ENCODE measurements around the gene CEP20. TPM values are rescaled to one million over a fixed set of nuclear protein-coding genes. Genes with fewer than 3 reads are reported as not detected.
"Not testable (repeated sequence)": the region's sequence is repeated elsewhere in the genome, so short reads cannot be mapped to it uniquely, and the experiment has no call there.

The CEP20 gene, protein sequence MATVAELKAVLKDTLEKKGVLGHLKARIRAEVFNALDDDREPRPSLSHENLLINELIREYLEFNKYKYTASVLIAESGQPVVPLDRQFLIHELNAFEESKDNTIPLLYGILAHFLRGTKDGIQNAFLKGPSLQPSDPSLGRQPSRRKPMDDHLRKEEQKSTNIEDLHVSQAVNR
- total RNA-seq, result 10 to 100 TPM; 30.6 to 43.6 TPM

DNA sequence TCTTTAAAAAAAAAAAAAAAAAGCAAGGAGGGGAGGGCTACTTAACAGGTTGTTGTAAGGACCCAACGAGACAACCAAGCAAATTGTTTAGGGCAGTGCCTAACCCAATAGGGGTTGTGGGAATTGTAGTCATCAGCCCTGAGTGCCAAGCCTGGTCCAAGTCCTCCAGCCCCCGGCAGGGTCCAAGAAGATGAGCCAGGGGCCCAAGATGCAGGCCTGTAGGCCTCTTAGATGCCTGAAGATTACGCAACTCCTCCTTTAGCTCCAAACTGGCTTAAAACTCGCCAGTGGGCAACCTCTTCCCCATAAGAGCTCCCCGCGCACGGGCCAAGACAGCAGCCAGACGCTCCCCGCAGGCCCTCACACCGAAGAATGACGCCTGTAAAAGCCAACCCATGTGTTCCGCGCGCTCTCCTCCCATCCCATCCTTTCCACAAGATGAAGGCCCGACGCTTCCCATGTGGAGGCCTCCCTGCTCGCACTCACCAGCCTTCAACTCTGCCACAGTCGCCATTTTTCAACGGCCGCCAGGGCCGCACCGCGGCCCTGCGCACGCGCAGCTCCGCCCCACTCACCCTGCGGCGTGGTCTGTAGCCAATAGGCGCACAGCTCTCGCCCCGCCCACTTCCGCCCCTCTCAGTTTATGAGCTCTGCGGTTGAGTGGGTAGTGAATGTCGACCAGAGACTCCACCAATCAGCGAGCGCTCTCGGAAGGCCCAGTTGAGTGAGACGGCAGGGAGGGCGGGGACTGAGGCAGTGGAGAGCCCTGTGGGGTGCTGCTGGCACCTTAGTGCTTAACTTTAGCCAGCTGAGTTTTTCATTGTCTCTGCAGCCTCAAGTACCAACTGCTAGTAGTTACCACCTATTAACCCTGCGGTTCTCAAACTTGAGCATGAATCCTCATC lies at the start of gene CEP20:
CEP20 (minus strand) TSS at position 532 of the 905 bp plus-strand sequence; CDS start at position 514, 18 bp downstream.
- ATAC-seq (peak; percentile 99), DNase-seq (peak; percentile 100)
- peaks cover 21% of the 10 kb centered on the region for H3K36me3 Mint-ChIP-seq
- H3K27me3 Mint-ChIP-seq, result no peaks in the 10 kb centered on the region
- CTCF ChIA-PET, result interaction anchor here (0.8 to 1.8 kb wide), 12 partner anchors 8 to 245 kb away, joined by 3 to 7 read pairs (median 4); no protein-coding TSS in a partner anchor
- H3K4me3 Mint-ChIP-seq, result peak within 1 kb of the TSS; percentile 93
- H3K9me3 Mint-ChIP-seq (ENCODE audit: low read depth), result no peaks in the 10 kb centered on the region
- H3K27ac Mint-ChIP-seq, result peak within 1 kb of the TSS; percentile 98
- H3K4me1 Mint-ChIP-seq, result peaks cover 33% of the 10 kb centered on the region

DNA sequence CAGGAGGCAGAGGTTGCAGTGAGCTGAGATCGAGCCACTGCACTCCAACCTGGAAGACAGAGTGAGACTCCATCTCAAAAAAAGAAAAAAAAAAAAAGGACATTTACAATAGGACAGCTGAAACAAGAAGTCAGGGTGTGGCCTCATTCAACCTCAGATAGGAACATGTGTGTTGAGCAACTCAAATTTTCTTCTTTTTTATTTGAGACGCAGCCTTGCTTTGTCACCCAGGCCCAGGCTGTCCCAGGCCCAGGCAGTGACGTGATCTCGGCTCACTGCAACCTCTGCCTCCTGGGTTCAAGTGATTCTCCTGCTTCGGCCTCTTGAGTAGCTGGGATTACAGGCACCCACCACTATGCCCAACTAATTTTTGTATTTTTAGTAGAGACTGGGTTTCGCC lies 48.4 kb upstream of the CEP20 start:
- H3K27ac Mint-ChIP-seq; H3K9me3 Mint-ChIP-seq (ENCODE audit: low read depth); CTCF ChIA-PET; H3K36me3 Mint-ChIP-seq; DNase-seq; H3K27me3 Mint-ChIP-seq; ATAC-seq; H3K4me3 Mint-ChIP-seq: not testable (repeated sequence)
- peaks cover 12% of the 10 kb centered on the region for H3K4me1 Mint-ChIP-seq

DNA sequence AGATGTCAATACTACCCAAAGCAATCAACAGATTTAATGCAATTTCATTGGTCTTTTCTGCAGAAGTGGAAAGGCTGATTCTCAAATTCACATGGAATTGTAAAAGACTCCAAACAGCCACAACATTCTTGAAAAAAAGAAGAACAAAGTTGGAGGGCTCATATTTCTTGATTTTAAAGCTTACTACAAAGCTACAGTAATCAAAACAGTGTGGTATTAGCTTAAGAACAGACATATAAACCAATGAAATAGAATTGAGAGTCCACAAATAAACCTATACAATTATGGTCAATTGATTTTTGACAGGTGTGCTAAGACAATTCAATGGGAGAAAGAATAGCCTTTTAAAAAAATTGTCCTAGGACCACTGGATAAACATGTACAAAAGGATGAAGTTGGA lies 46.6 kb upstream of the CEP20 start:
- Mint-ChIP-seq H3K4me1 (peaks cover 6% of the 10 kb centered on the region), H3K9me3 (ENCODE audit: low read depth) (no peaks in the 10 kb centered on the region), H3K36me3 (no peaks in the 10 kb centered on the region), H3K27ac (no peak overlapping the region), H3K27me3 (peaks cover 8% of the 10 kb centered on the region), H3K4me3 (no peak overlapping the region)
- ATAC-seq (no peak), DNase-seq (no peak)
- CTCF ChIA-PET, result no interaction called here

DNA sequence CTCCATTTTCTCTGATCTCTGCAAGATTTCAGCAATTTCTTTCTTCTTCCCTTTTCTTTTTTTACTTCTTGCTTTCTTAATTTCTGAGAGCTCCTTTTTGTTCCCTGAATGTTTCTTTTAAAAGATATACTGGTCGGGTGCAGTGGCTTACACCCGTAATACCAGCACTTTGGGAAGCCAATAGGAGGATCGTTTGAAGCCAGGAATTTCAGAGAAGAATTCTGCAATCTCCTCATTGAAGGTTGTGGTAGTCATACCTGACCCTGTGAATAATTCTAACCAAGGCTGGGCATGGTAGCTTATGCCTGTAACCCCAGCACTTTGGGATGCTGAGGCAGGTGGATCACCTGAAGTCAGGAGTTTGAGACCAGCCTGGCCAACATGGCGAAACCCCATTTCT lies 45.4 kb upstream of the CEP20 start:
- H3K27me3 Mint-ChIP-seq, result peaks cover 8% of the 10 kb centered on the region
- DNase-seq, result no peak
- CTCF ChIA-PET, result interaction anchor here (1.0 kb wide), 1 partner anchor 11 kb away, joined by 3 read pairs; no protein-coding TSS in a partner anchor
- no peak overlapping the region for H3K27ac Mint-ChIP-seq
- no peak for ATAC-seq
- no peaks in the 10 kb centered on the region for H3K9me3 Mint-ChIP-seq (ENCODE audit: low read depth)
- H3K4me1 Mint-ChIP-seq, result no peaks in the 10 kb centered on the region
- H3K36me3 Mint-ChIP-seq, result no peaks in the 10 kb centered on the region
- H3K4me3 Mint-ChIP-seq, result no peak overlapping the region

DNA sequence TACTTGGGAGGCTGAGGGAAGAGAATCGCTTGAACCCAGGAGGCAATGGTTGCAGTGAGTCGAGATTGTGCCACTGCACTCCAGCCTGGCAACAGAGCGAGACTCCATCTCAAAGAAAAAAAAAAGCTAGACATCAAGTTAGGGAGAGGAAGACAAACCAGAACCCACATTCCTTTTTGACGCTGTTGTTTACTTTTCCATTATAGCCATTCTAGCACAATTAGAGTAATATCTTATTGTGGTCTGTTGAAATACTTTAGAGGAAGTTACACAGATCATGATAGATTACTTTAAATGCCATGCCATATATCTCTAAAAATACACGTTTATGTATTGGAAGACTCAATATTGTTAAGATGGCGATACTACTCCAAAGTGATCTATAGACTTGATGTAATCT lies 44.5 kb upstream of the CEP20 start:
- no peaks in the 10 kb centered on the region for H3K9me3 Mint-ChIP-seq (ENCODE audit: low read depth)
- no peak for ATAC-seq
- H3K4me3 Mint-ChIP-seq, result no peak overlapping the region
- no peaks in the 10 kb centered on the region for H3K4me1 Mint-ChIP-seq
- peaks cover 8% of the 10 kb centered on the region for H3K27me3 Mint-ChIP-seq
- CTCF ChIA-PET, result no interaction called here
- no peaks in the 10 kb centered on the region for H3K36me3 Mint-ChIP-seq
- DNase-seq, result no peak
- no peak overlapping the region for H3K27ac Mint-ChIP-seq

DNA sequence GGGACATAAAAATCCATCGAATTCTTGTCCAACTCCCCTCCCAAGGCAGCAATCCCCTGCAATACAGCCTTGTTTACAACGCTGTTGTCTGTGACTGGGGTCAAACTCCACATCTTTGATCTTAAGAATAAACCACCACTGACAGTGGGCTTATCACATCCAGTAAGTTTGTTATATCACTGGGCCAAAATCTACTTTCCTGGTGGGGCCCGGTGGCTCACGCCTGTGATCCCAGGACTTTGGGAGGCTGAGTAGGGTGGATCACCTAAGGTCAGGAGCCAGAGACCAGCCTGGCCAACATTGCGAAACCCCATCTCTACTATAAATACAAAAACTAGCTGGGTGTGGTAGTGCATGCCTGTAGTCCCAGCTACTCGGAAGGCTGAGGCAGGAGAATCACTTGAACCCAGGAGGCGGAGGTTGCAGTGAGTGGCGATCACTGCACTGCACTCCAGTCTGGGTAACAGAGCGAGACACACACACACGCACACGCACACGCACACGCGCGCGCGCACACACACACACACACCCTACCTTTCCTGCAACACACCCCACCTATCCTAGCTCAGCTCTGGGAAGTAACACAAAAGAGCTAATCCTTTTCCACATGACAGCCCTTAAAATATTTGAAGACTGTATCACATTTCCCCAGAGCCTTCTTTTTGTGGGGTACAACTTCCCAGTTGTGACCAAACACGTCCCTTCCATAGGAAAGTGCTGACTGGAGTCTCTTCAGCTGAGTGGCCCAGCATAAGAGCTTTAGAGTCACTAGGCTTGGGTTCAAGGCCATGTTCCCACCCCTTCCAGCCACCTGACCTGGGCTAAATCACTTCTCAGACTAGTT lies 40.1 kb upstream of the CEP20 start:
- Mint-ChIP-seq H3K36me3 (no peaks in the 10 kb centered on the region), H3K4me3 (no peak overlapping the region), H3K4me1 (no peaks in the 10 kb centered on the region), H3K27me3 (peaks cover 3% of the 10 kb centered on the region), H3K9me3 (ENCODE audit: low read depth) (no peaks in the 10 kb centered on the region), H3K27ac (no peak overlapping the region)
- DNase-seq (no peak), ATAC-seq (no peak)
- CTCF ChIA-PET, result interaction anchor here (0.9 to 1.2 kb wide), 2 partner anchors 12 to 110 kb away, joined by 3 read pairs; no protein-coding TSS in a partner anchor

DNA sequence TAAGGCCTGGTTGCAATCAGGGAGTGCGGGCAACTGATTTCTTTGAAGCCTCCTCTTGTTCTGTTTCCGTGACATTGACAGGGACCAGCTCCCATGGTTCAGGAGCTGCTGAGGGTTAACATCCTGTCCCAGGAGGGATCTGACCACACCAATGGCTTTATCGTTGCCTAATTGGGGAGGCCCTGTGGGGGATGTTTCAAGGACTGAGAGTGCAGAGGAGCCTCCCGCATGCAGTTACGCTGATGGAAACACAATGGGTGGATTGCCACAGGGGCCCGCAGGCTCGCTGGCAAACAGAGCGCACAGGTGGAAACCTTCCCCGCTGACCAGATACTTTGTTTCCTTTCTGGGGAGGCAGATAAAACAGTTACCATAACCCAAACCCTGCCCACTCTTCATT lies 37.2 kb upstream of the CEP20 start:
- DNase-seq (no peak), ATAC-seq (no peak)
- Mint-ChIP-seq H3K27ac (no peak overlapping the region), H3K4me1 (no peaks in the 10 kb centered on the region), H3K36me3 (no peaks in the 10 kb centered on the region), H3K4me3 (no peak overlapping the region), H3K27me3 (peaks cover 3% of the 10 kb centered on the region), H3K9me3 (ENCODE audit: low read depth) (no peaks in the 10 kb centered on the region)
- CTCF ChIA-PET, result no interaction called here

DNA sequence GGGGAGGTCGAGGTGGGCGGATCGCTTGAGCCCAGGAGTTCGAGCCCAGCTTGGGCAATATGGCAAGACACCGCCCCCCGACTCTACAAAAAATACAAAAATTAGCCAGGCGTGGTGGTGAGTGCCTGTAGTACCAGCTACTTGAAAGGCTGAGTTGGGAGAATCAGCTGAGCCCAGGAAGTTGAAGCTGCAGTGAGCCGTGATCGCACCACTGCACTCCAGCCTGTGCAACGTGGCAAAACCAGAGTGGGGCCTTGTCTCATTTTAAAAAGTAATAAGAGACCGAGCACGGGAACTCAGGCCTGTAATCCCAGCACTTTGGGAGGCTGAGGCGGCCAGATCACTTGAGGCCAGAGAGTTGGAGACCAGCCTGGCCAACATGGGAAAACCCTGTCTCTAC lies 36.6 kb upstream of the CEP20 start:
- Mint-ChIP-seq H3K4me3 (no peak overlapping the region), H3K4me1 (no peaks in the 10 kb centered on the region), H3K27me3 (peaks cover 5% of the 10 kb centered on the region), H3K36me3 (no peaks in the 10 kb centered on the region), H3K27ac (no peak overlapping the region), H3K9me3 (ENCODE audit: low read depth) (no peaks in the 10 kb centered on the region)
- ATAC-seq (no peak), DNase-seq (no peak)
- CTCF ChIA-PET, result no interaction called here

DNA sequence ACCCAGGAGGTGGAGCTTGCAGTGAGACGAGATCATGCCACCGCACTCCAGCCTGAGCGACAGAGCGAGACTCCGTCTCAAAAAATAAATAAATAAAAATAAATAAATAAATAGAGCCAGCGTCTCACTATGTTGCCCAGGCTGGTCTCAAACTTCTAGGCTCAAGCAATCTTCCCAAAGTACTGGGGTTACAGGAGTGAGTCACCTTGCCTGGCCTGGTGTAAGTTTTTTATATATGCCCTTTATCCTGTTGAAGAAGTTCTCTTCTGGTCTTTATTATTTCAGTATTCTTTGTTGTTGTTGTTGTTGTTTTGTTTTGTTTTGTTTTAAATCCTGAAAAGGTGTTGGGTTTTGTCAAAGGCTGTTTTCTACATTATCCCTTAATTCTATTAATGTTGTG lies 30.9 kb upstream of the CEP20 start:
- no peak overlapping the region for H3K4me3 Mint-ChIP-seq
- H3K4me1 Mint-ChIP-seq, result peaks cover 1% of the 10 kb centered on the region
- peaks cover 5% of the 10 kb centered on the region for H3K27me3 Mint-ChIP-seq
- no peak for DNase-seq
- H3K9me3 Mint-ChIP-seq (ENCODE audit: low read depth), result no peaks in the 10 kb centered on the region
- no peak overlapping the region for H3K27ac Mint-ChIP-seq
- CTCF ChIA-PET, result no interaction called here
- no peak for ATAC-seq
- H3K36me3 Mint-ChIP-seq, result peaks cover 3% of the 10 kb centered on the region

DNA sequence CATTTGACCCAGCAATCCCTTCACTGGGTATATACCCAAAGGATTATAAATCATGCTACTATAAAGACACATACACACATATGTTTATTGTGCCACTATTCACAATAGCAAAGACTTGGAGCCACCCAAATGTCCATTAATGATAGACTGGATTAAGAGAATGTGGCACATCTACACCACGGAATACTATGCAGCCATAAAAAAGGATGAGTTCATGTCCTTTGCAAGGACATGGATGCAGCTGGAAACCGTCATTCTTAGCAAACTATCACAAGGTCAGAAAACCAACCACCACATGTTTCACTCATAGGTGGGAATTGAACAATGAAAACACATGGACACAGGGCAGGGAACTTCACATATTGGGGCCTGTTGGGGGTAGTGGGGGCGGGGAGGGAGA lies 29.9 kb upstream of the CEP20 start:
- H3K27me3 Mint-ChIP-seq; H3K27ac Mint-ChIP-seq; H3K9me3 Mint-ChIP-seq (ENCODE audit: low read depth); DNase-seq; H3K36me3 Mint-ChIP-seq; CTCF ChIA-PET; H3K4me3 Mint-ChIP-seq; H3K4me1 Mint-ChIP-seq; ATAC-seq: not testable (repeated sequence)

DNA sequence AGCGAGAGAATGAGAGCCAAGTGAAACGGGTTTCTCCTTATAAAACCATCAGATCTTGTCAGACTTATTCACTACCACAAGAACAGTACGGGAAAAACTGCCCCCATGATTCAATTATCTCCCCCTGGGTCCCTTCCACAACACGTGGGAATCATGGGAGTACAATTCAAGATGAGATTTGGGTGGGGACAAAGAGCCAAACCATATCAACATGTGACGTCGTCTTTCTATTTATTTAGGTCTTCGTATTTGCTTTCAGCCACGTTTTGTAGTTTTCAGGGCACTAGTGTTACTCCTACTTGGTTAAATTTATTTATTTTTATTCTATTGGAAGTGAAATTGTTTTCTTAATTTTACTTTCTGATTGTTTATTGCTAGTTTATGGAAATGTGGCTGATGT lies 27.9 kb upstream of the CEP20 start:
- Mint-ChIP-seq H3K27ac (no peak overlapping the region), H3K36me3 (peaks cover 3% of the 10 kb centered on the region), H3K4me3 (no peak overlapping the region), H3K27me3 (peaks cover 5% of the 10 kb centered on the region), H3K4me1 (peaks cover 14% of the 10 kb centered on the region), H3K9me3 (ENCODE audit: low read depth) (no peaks in the 10 kb centered on the region)
- no peak for DNase-seq
- CTCF ChIA-PET, result no interaction called here
- no peak for ATAC-seq

DNA sequence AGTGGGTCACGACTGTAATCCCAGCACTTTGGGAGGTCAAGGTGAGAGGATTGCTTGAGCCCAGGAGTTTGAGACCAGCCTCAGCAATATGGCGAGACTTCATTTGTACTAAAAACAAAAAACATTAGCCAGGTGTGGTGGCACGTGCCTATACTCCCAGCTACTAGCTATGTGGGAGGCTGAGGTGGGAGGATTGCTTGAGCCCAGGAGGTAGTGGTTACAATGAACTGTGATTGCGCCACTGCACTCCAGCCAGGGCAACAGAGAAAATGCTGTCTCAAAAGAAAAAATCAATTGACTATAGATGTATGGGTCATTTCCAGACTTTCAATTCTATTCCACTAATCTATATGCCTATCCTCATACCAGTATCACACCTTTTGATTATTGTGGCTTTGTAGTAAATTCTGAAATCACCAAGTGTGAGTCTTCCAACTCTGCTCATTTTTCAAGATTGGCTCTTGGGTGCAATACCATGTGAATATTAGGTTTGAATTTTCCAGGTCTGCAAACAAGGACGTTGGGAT lies 27.2 kb upstream of the CEP20 start:
- Mint-ChIP-seq H3K4me1 (peaks cover 17% of the 10 kb centered on the region), H3K36me3 (peaks cover 4% of the 10 kb centered on the region), H3K9me3 (ENCODE audit: low read depth) (peaks cover 2% of the 10 kb centered on the region), H3K4me3 (no peak overlapping the region), H3K27ac (no peak overlapping the region), H3K27me3 (peaks cover 2% of the 10 kb centered on the region)
- CTCF ChIA-PET, result no interaction called here
- DNase-seq, result no peak
- ATAC-seq, result no peak

DNA sequence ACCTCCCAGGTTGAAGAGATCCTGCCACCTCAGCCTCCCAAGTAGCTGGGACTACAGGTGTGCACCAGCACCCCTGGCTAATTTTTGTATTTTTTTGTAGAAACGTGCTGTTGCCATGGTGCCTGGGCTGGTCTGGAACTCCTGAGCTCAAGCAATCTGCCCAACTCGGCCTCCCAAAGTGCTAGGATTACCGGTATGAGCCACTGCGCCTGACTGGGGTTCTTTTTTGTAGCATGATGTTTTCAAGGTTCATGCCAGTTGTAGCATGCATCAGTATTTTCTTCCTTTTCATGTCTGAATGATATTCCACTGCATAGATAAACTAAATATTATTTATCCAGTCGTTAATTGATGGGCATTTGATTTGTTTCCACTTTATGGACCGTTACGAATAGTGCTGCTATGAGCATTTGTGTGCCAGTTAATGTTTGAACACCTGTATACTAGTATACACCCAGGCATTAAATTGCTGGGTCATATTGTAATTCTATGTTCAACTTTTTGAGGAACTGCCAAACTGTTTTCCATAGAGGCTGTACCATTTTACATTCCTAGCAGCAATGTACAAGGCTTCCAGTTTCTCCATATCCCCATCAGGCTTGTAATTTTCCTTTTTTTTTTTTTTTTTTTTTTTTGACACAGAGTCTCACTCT lies 24.8 kb upstream of the CEP20 start:
- DNase-seq, result no peak
- Mint-ChIP-seq H3K36me3 (peaks cover 4% of the 10 kb centered on the region), H3K4me3 (peak overlapping the region; percentile 48), H3K27me3 (no peaks in the 10 kb centered on the region), H3K9me3 (ENCODE audit: low read depth) (peaks cover 2% of the 10 kb centered on the region), H3K27ac (peak overlapping the region; percentile 81), H3K4me1 (peaks cover 17% of the 10 kb centered on the region)
- CTCF ChIA-PET, result no interaction called here
- no peak for ATAC-seq

All from activated CD8-positive, alpha-beta memory T cell treated with anti-CD3 and anti-CD28 coated beads, Interleukin-2, amount 10 ng/mL, durations not matched to agents 7 days and 5 days (primary cell).